Spleen (tissue), 7 donors: ENCODE measurements around the gene VTI1A.

Experiments used
- POLR2A ChIP-seq, 3 donors: fragments of 450-650 bp; IDR thresholded peaks; one replicate each; pipeline ENCODE4 v1.5.1; 2017; ENCODE audit warnings: antibody characterized with exemption in 3 of 3, mild to moderate bottlenecking in 1 of 3
- POLR2AphosphoS5 ChIP-seq, 3 donors: sonication (generic); formaldehyde crosslinking; IDR thresholded peaks; one replicate each; pipeline ENCODE4 v1.5.1; 2017; ENCODE audit warnings: antibody characterized with exemption in 3 of 3
- TF ChIP-seq, protein P1 (sequence below), 11 experiments: fragments of 200-600 bp in 7 of 11; fragments of 450-650 bp in 4 of 11; sonication (generic) in 4 of 11; IDR thresholded peaks in 8 of 11; conservative IDR thresholded peaks in 3 of 11; 1 replicate in 7 of 11; 2 replicates in 4 of 11; pipeline versions ENCODE4 v1.4.0 to v1.8.0; 2016 to 2021; ENCODE audit warnings: antibody characterized with exemption in 11 of 11, inconsistent platforms in 4 of 11, mild to moderate bottlenecking in 1 of 11
- donor health status: DM: no; HTN: no; CAD: no; lungs with moderate emphysema.
- donor health status: DM: no; HTN: no; CAD: no.
- donor health status: DM: no; HTN: no; CAD: no.

GRCh38 chr10:112631501-112632400 lies 184.7 kb downstream of the VTI1A start:
- TF ChIP-seq, protein P1, sequence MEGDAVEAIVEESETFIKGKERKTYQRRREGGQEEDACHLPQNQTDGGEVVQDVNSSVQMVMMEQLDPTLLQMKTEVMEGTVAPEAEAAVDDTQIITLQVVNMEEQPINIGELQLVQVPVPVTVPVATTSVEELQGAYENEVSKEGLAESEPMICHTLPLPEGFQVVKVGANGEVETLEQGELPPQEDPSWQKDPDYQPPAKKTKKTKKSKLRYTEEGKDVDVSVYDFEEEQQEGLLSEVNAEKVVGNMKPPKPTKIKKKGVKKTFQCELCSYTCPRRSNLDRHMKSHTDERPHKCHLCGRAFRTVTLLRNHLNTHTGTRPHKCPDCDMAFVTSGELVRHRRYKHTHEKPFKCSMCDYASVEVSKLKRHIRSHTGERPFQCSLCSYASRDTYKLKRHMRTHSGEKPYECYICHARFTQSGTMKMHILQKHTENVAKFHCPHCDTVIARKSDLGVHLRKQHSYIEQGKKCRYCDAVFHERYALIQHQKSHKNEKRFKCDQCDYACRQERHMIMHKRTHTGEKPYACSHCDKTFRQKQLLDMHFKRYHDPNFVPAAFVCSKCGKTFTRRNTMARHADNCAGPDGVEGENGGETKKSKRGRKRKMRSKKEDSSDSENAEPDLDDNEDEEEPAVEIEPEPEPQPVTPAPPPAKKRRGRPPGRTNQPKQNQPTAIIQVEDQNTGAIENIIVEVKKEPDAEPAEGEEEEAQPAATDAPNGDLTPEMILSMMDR (IDR thresholded peaks at IDR 0.05 in 8 of 11, conservative IDR thresholded peaks at IDR 0.05 in 3 of 11), result no peak
- TF ChIP-seq POLR2AphosphoS5 (IDR thresholded peaks at IDR 0.05) (no peak), POLR2A (IDR thresholded peaks at IDR 0.05) (no peak)
